NK-92 (cell line): ENCODE results near the gene BRD3.

Source experiments
- DNase-seq: peaks from one replicate; lab custom pipeline; 2025; ENCODE audit not compliant: unreplicated experiment; lab: John Stamatoyannopoulos, UW

BRD3 gene

DNA sequence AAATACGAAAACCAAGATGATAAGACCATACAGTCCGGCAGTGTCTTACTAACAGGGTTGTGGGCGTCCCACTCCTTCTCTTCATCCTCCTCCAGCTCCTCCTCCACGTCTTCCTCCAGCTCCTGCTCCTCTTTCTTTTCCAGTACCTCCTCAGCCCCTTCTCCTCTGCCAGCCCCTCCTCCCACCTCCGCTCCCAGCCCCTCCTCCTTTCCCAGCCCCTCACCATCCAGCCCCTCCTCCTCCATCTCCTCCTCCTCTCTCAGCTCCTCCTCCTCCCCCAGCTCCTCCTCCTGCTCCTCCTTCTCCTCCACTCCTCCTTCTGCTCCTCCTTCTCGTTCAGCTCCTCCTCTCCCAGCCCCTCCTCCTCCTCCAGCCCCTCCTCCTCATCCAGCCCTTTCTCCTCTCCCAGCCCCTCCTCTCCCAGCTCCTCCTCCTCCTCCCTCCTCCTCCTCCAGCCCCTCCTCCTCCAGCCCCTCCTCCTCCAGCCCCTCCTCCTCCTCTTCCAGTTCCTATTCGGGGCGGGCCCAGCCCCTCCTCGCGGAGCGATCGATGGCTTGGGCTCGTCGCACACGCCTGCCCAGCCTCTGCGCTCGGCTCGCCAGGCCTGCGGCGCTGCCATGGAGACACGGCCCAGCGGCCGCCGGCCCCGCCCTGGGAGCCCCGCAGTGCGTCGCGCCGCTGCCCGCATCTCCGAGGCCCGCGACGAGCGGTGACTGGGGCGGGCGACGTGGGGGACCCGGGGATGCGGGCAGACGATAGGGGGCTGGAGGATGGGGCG, 42.8 kb downstream of the BRD3 start, which contains the start of gene BRD3OS:
BRD3OS (plus strand) TSS at position 654 of the 778 bp plus-strand sequence. CDS start 1,267 bp downstream, outside the sequence.
- peak; percentile 55 for DNase-seq

DNA sequence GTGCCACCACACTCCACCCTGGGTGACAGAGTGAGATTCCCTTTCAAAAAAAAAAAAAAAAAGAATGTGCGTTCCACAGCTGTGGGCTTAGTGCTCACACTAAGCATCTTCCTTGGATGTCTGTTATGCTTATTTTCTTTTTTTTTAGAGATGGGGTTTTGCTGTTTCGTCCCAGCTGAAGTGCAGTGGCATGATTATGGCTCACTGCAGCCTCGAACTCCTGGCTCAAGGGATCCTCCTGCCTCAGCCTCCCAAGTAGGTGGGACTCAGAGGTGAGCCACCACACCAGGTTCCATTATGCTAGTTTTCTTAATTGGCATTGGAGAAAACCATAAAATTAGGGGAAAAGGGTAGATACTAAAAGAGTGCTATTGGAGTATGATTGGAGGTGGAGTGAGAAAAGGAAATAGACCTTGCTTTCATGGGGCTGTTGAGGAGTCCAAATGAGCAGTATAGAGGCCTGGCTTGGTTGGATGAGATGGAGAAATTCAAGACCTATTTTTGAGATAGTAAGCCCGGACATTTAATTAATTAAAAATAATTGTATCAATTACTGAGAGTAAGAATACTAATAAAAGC, 43.5 kb downstream of the BRD3 start:
- no peak for DNase-seq

- no peak for DNase-seq
Measured at GRCh38 chr9:134014946-134015345, 52.9 kb downstream of the BRD3 start.

DNA sequence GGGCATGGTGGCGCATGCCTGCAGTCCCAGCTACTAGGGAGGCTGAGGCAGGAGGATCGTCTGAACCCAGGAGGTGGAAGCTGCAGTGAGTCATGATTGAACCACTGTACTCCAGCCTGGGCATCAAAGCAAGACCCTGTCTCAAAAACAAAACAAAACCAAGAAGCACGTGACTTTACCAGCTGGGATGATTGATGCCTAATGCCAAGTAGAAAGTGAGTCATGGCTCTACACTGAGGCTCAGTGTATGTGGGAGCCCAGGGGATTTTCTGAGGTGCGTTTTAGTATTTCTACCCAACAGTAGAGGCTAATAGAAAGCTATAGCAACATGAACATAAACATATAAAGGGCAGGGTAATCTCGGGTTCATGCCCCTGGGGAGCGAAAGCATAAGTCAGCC, 56.4 kb downstream of the BRD3 start:
- no peak for DNase-seq

- no peak for DNase-seq
Measured at GRCh38 chr9:134010310-134011173, 57.3 kb downstream of the BRD3 start.

- no peak for DNase-seq
Measured at GRCh38 chr9:134007571-134007970, 60.3 kb downstream of the BRD3 start.

DNA sequence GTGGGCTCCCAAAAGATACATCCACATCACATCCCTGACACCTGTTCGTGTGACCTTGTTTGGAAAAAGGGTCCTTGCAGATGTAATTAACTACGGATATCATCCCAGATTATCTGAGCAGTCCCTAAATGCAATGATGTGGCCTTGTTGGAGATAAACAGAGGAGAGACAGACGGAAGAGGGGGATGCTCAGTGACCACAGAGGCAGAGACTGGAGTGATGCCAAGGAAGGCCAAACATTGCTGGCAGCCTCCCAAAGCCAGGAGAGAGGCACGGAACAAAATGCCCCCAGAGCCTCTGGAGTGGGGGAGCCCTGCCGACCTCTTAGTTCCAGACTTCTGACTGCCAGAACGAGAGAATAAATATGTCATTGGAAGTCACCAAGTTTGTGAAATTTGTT, 60.7 kb downstream of the BRD3 start:
- no peak for DNase-seq

- no peak for DNase-seq
Measured at GRCh38 chr9:134005381-134005780, 62.4 kb downstream of the BRD3 start.

GRCh38 chr9:134004881-134005280, 62.9 kb downstream of the BRD3 start:
- no peak for DNase-seq

GRCh38 chr9:134004131-134004873, 63.5 kb downstream of the BRD3 start:
- DNase-seq, result no peak

DNA sequence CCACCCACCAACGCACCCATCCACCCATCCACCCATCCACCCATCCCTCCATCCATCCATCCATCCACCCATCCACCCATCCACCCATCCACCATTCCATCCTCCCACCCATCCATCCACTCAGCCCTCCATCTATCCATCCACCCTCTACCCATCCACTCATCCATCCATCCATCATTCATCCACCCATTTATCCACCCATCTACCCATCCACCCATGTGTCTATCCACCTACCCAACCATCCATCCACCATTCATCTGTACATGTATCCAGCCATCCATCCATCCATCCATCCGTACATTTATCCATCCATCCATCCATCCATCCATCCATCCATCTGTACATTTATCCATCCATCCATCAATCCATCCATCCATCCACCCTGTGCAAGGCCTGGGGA, 64.6 kb downstream of the BRD3 start:
- DNase-seq, result no peak

DNA sequence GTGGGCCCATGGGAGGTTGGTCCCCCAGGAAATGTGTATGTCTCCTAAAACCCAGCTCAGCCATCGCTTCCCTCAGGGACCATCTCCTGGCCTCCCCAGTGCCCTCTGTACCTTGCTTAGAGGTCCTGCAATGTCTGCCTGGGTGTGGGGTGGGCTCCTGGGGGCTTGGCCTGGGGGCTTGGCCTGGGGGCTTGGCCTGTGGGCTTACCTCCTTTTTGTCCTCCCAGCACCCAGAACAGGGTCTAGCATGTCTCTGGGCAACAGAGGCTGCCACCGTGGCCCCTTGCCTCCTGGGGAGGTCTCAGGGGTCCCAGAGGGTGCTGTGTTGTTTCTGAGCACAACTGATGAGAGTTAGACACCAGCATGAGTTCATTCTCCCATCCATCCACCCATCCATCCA, 65.0 kb downstream of the BRD3 start:
- DNase-seq, result no peak

- DNase-seq, result no peak
Measured at GRCh38 chr9:133999851-134000265, 68.0 kb downstream of the BRD3 start.

GRCh38 chr9:133998915-133999595, 68.8 kb downstream of the BRD3 start:
- DNase-seq, result no peak

DNA sequence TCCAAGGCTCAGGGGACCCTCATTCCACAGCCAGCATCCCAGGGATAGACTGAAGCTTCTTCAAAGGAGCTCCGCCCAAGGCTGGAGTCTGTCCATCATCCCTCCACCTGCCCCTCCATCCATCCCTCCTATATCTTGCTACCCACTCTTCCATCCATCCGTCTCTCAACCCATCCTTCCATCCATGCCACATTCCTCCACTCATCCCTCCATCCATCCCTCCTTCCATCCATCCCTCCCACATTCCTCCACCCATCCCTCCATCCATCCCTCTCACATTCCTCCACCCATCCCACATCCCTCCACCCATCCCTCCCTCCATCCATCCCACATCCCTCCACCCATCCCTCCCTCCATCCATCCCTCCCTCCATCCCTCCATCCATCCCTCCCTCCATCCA, 70.2 kb downstream of the BRD3 start:
- no peak for DNase-seq

DNA sequence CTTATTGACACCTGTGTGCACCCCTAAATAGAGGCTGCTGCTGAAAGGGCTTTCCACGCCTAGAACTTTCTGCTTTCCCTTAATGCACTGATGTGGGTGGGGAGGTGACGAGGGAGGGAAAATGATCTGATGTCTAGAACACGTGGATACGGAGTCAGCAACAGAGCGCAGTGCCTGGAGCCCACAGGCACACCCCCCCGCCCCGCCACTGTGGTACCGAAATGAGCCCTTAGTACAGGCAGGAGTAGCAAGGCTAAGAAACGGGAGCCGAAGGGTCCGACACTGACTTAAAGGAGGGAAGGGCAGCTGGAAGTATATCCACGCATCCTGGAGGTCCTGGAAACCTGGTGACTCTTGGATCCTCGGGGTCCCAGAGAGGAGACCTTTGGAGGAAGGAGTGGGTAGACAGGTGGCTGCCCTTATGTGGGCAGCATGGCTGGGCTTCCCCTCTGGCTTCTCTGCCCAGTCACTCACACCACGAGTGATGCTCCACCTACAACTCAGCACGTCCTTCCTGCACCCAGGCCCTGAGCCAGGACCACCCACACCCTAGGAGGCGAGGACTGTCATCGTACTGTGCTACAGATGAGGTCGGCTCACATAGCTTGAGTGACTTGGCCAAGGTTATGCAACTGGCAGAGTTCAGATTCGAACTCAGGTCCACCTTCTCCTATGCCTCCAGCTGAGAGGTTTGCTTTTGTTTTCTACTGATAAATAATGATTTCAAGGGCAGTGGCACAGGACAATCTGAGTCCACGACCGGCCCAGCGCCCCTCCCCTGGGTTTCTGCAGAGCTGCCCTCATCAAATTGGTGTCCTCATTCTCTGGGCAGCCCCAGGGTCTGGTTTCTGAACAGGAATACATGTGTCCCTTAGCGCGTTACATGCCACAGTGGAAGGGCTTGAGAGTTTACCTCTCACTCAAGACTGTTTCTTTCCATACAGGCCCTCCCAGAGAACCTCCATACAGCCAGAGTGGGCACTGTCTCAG, 71.0 kb downstream of the BRD3 start:
- DNase-seq, result no peak

GRCh38 chr9:133995012-133995896, 72.6 kb downstream of the BRD3 start:
- DNase-seq, result no peak

GRCh38 chr9:133994353-133995011, 73.3 kb downstream of the BRD3 start:
- DNase-seq, result no peak
